Right kidney (tissue), 1 donor: ENCODE results near the gene CXCR6.
"Not testable (repeated sequence)": the region's sequence is repeated elsewhere in the genome, so short reads cannot be mapped to it uniquely, and the experiment has no call there.

Experiments
- DNase-seq: peaks from one replicate; pipeline ENCODE4 v3.0.0-alpha.2; 2016

The CXCR6 gene

DNA sequence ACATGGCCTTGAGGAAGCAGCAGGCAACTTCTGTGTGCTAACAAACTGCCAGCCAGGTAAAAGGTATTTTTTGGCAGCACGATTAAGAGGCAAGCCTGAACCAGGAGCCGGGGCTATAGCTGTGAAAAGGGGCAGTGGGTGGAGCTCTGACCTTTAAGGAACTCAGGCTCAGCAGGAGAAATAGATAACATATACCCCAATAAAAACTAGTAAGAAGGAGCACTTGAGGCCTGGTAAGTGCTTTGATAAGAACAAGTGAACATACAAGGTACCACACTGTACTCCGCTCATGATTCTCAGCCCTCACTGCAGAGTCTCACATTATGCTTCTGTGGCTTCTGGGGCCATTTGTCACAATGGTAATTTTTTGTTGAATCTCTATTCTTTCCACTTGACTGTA, 46.9 kb downstream of the CXCR6 start:
- DNase-seq: no peak

DNA sequence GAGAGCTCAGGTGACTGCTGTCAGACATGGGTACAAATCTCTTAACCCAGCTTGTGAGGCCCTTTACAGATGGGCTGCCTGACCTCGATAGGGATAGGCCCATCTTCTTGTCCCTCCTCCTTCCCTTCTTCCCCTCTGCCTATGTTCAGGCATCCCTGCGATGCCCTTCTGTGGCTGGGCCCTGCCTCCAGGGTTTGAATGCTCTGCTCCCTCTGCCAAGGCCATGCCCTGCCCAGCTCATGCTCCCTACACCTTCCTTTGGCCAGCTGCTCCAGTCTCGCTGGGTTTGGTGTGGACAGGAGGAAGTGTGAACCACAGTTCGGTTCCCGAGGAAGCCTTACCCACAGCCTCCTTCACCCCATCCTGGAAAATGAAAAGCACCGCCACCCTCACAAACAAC, 48.1 kb downstream of the CXCR6 start:
- no peak for DNase-seq

DNA sequence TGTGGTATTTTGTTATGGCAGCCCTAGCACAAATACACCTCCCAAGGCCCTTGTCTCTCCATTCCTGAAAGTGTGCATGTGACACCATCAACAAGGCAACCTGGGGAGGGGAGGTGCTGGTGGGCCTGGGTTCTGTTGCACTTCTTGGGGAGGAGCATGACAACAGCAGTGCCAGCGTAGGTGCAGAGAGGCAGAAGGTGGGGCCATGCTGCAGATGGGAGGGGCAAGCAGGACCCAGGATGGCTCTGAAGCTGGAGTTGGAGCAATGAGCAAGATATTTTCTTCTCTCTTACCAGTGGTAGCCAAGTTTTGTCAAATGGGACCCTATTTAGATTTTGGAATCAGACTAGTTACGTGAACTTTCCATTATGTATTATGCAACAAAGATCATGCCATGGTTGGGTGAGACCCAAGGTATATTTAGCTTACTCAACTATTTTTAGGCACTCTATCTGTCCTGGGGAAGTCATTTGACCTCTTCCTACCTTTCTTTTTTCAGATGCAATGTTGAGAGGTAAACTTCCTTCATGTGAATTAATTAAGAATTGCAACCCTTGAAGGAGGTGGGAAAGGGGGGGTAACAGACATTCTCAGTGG, 49.0 kb downstream of the CXCR6 start:
- DNase-seq: no peak

- DNase-seq: no peak
Measured at GRCh38 chr3:45992821-45993221, 49.6 kb downstream of the CXCR6 start.

- DNase-seq: no peak
Measured at GRCh38 chr3:45993421-45994027, 50.3 kb downstream of the CXCR6 start.

DNA sequence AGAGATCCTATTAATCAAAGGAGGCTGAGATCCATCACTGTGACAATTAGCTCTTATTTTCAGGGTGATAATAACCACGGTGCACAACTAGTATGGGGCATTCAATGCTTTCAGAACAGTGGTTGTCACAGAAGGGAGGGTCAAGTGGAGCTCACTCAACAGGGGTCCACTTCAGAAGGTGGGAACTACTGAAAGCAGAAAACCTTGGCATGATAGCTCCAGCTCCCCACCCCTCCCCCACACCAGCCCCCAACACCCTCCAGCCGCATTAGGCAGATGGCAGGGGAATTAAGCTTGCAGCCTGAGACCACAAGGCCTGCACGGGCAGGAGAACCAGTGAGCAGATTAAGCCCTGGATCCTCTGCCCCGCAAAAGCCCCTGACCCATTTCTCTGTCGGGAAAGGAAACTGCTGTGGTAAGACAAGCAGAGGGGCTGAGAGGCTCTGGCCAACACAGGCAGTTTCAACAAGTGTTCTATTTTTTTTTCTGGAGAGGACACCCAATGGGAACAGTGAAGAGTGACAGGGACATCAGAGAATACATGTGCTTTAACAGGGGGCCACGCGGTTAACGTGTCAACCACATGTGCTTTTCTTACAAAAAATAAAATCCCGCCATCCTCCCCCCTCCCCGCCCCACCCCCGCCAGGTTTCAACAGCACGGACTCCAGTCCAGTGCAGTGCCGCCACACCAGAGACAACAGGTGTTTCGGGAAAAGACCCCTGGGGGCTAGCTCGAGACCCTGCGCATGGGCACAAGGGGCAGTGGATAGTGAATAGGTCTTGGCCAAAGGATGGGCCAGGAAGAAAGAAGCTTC, 51.4 kb downstream of the CXCR6 start:
- DNase-seq: peak; percentile 4

DNA sequence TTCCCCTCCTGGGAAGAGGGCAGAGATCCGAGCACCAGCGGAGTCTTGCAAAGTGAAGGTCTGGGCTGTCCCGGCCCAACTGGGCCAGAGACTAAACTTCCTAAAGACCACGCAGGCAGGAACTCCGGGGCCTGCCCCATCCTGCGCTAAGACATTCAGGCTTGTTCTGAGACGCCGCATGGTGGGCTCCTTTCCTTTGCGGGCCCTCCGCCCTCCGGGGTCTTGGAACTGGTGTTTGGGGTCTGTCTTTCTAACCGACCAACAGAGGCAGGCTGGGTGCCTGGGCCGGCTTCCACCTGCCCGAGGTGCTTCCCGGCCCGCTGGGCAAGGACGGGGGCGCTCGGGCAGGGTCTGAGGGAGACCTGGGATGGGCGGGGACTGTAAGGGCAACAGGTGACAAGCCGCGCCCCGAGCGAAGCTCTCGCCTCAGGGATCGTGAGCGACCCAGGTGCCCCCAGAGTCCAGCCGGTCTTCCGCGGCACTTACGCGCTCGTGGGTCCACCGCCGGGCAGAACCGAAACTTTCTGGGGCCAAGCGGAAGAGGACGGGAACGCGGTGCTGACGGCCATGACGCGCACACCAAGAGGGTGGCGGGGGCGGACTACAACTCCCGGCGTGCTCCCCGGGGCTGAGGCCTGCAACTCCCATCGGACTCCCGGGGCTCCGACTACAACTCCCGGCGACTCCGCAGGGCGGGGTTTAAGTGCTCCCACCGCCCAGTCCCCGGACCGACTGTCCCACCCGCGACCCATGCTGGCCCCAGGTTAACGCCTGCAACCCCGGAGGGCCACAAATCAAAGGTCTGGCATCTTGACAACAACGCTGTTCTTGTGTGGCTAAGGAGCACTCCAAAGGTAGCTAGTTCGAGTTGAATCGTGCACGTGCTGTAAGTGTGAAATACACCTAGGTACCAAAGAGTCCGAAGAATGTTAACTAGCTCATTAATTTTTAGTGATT, 52.2 kb downstream of the CXCR6 start, which contains the start of gene FYCO1:
Gene FYCO1, minus strand, starts transcription at position 589 of the 957 bp plus-strand sequence. CDS start 10,914 bp downstream, outside the sequence.
- peak; percentile 97 for DNase-seq

- DNase-seq: not testable (repeated sequence)
Measured at GRCh38 chr3:45997499-45997898, 54.2 kb downstream of the CXCR6 start.

GRCh38 chr3:45997942-45998341, 54.7 kb downstream of the CXCR6 start:
- DNase-seq: no peak
